C4-2B (cell line): ENCODE results near the gene HECW1.

ENCODE experiments used
- ZFX ChIP-seq: fragments of 450-650 bp; IDR thresholded peaks from 2 replicates; pipeline ENCODE4 v1.6.1; 2017
- TF ChIP-seq, protein P1 (sequence below): fragments of 450-650 bp; conservative IDR thresholded peaks from 2 replicates; pipeline ENCODE4 v1.5.1; 2017; ENCODE audit warnings: mild to moderate bottlenecking

DNA sequence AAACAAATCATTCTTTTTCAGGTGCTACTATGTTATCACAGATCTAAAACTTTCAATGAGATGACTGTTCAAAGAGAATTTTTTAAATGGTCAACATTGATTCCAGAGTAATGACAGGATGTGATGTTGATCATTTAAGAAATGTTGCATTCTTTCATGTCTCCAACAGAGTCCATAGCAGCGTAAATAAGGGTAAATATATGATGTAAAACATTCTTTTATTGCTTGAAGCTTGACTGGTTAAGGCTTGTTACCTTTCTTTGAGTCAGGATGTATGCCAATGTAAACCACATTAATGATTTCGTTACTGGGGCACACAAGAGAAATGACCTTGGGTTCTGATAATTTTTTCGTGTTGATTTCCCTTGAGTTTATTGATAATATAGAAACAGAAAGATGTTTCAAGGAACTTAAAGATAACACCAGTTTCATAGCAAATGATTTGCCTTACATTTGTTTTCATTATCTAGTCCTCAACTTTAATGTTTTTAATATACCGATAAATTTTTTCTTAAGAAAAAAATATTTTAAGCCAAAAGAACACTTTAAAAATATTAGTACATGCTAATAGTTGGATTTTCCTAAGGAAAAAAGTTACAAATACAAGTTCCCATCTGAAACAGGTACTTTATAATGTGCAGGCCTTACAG is 473.9 kb downstream of the HECW1 start:
- TF ChIP-seq, protein P1, sequence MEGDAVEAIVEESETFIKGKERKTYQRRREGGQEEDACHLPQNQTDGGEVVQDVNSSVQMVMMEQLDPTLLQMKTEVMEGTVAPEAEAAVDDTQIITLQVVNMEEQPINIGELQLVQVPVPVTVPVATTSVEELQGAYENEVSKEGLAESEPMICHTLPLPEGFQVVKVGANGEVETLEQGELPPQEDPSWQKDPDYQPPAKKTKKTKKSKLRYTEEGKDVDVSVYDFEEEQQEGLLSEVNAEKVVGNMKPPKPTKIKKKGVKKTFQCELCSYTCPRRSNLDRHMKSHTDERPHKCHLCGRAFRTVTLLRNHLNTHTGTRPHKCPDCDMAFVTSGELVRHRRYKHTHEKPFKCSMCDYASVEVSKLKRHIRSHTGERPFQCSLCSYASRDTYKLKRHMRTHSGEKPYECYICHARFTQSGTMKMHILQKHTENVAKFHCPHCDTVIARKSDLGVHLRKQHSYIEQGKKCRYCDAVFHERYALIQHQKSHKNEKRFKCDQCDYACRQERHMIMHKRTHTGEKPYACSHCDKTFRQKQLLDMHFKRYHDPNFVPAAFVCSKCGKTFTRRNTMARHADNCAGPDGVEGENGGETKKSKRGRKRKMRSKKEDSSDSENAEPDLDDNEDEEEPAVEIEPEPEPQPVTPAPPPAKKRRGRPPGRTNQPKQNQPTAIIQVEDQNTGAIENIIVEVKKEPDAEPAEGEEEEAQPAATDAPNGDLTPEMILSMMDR = no peak
- TF ChIP-seq ZFX = no peak
